Neural crest cell (in vitro differentiated cells): Measurements from ENCODE around the gene NDC80. TPM values are rescaled to one million over a fixed set of nuclear protein-coding genes. Genes with fewer than 3 reads are reported as not detected.
"Not testable (repeated sequence)": the region's sequence is repeated elsewhere in the genome, so short reads cannot be mapped to it uniquely, and the experiment has no call there.

Source experiments
- DNase-seq: peaks from one replicate; pipeline ENCODE4 v3.0.0; 2021; ENCODE audit warnings: low read depth, mixed read lengths, low spot score
- H3K27ac Mint-ChIP-seq: one replicate; pipeline ENCODE4 v1.8.0; 2021; ENCODE audit warnings: mild to moderate bottlenecking, mixed read lengths; ENCODE audit not compliant: unreplicated experiment
- H3K27me3 Mint-ChIP-seq: 2 replicates; pipeline ENCODE4 v1.8.0; 2021; ENCODE audit warnings: low read depth, mild to moderate bottlenecking, mixed read lengths
- H3K36me3 Mint-ChIP-seq: 2 replicates; pipeline ENCODE4 v1.8.0; 2021; ENCODE audit warnings: low read depth, mild to moderate bottlenecking, mixed read lengths
- H3K4me1 Mint-ChIP-seq: 2 replicates; pipeline ENCODE4 v1.8.0; 2021; ENCODE audit warnings: mixed read lengths
- H3K4me3 Mint-ChIP-seq: one replicate; pipeline ENCODE4 v1.8.0; 2021; ENCODE audit warnings: mild to moderate bottlenecking, mixed read lengths
- H3K9me3 Mint-ChIP-seq: 2 replicates; pipeline ENCODE4 v1.8.0; 2021; ENCODE audit warnings: mixed read lengths
- CTCF ChIP-seq: fragments of 200-600 bp; sonication (generic); conservative IDR thresholded peaks from 2 replicates; pipeline ENCODE4 v1.5.0; 2021; ENCODE audit warnings: antibody characterized with exemption, mild to moderate bottlenecking
- long read RNA-seq: library from polyadenylated mRNA; unstranded; transcript quantifications from one replicate; pipeline ENCODE4 v2.0.0, GENCODE V29; 2020
- total RNA-seq: library from RNA; stranded (reverse); gene quantifications from 2 replicates; pipeline ENCODE4 v1.2.1, GENCODE V29; 2021

The NDC80 gene
- 49.5 and 52.1 TPM in 2 replicates for total RNA-seq
- long read RNA-seq, transcript NDC80-201 (17 exons, 2,172 nt): major isoform, 103 of 274 reads
- long read RNA-seq, partial matches to known transcripts: 162 of 274 reads
- long read RNA-seq, other reads (novel, unspliced or antisense): 9 of 274 reads

GRCh38 chr18:2571200-2572170 is at the start of gene NDC80, which contains the start of gene METTL4:
Gene NDC80, plus strand, starts transcription at chr18:2571557. Its CDS starts 1,429 bp downstream, at chr18:2572986.
Gene METTL4, minus strand, starts transcription at chr18:2571505. Its CDS starts 4,289 bp downstream, at chr18:2567216.
- Mint-ChIP-seq H3K4me3 (peak within 1 kb of the TSS; percentile 96), H3K36me3 (peaks cover 3% of the 10 kb centered on the region), H3K9me3 (no peaks in the 10 kb centered on the region), H3K4me1 (peaks cover 31% of the 10 kb centered on the region), H3K27me3 (no peaks in the 10 kb centered on the region), H3K27ac (peak within 1 kb of the TSS; percentile 99)
- TF ChIP-seq CTCF: no peak
- peak; percentile 80 for DNase-seq

GRCh38 chr18:2522112-2522511 is 49.2 kb upstream of the NDC80 start:
- Mint-ChIP-seq H3K4me3 (no peak overlapping the region), H3K9me3 (no peaks in the 10 kb centered on the region), H3K27ac (no peak overlapping the region), H3K4me1 (no peaks in the 10 kb centered on the region), H3K27me3 (no peaks in the 10 kb centered on the region), H3K36me3 (no peaks in the 10 kb centered on the region)
- DNase-seq: no peak
- no peak for TF ChIP-seq CTCF

GRCh38 chr18:2524794-2525198 is 46.6 kb upstream of the NDC80 start:
- not testable (repeated sequence) for H3K36me3 Mint-ChIP-seq, H3K27ac Mint-ChIP-seq, DNase-seq, H3K9me3 Mint-ChIP-seq, H3K27me3 Mint-ChIP-seq, H3K4me3 Mint-ChIP-seq, H3K4me1 Mint-ChIP-seq

GRCh38 chr18:2526329-2526728 is 45.0 kb upstream of the NDC80 start:
- Mint-ChIP-seq H3K9me3 (no peaks in the 10 kb centered on the region), H3K27ac (no peak overlapping the region), H3K4me3 (no peak overlapping the region), H3K4me1 (no peaks in the 10 kb centered on the region), H3K27me3 (no peaks in the 10 kb centered on the region), H3K36me3 (peaks cover 2% of the 10 kb centered on the region)
- DNase-seq: no peak
- TF ChIP-seq CTCF: no peak

- H3K4me3 Mint-ChIP-seq: no peak overlapping the region
- TF ChIP-seq CTCF: no peak
- H3K27me3 Mint-ChIP-seq: no peaks in the 10 kb centered on the region
- DNase-seq: no peak
- H3K27ac Mint-ChIP-seq: no peak overlapping the region
- peaks cover 14% of the 10 kb centered on the region for H3K36me3 Mint-ChIP-seq
- H3K9me3 Mint-ChIP-seq: peaks cover 6% of the 10 kb centered on the region
- no peaks in the 10 kb centered on the region for H3K4me1 Mint-ChIP-seq
Measured at GRCh38 chr18:2529154-2529553, 42.2 kb upstream of the NDC80 start.

GRCh38 chr18:2531751-2532150 is 39.6 kb upstream of the NDC80 start:
- no peak overlapping the region for H3K27ac Mint-ChIP-seq
- H3K9me3 Mint-ChIP-seq: peaks cover 8% of the 10 kb centered on the region
- no peaks in the 10 kb centered on the region for H3K27me3 Mint-ChIP-seq
- no peak for DNase-seq
- peaks cover 6% of the 10 kb centered on the region for H3K4me1 Mint-ChIP-seq
- H3K36me3 Mint-ChIP-seq: peaks cover 29% of the 10 kb centered on the region
- no peak for TF ChIP-seq CTCF
- no peak overlapping the region for H3K4me3 Mint-ChIP-seq
